PC-9 (cell line): ENCODE results near the gene DNAH12. TPM values are rescaled to one million over a fixed set of nuclear protein-coding genes. Genes with fewer than 3 reads are reported as not detected.

ENCODE experiments used
- BruUV-seq: library from RNA; stranded (reverse); fragments of 400-500 nt; replicated peaks from 2 replicates; lab custom pipeline; 2021; lab: Mats Ljungman, UMichigan
- CTCF ChIA-PET: fragments of 300-600 bp; sonication (Branson Sonifier 250); formaldehyde crosslinking; loops from one replicate; lab custom pipeline; 2022; ENCODE audit warnings: antibody characterized with exemption; lab: Charles Lee
- POLR2A ChIA-PET: fragments of 300-600 bp; sonication (Branson Sonifier 250); formaldehyde crosslinking; loops from one replicate; lab custom pipeline; 2022; ENCODE audit warnings: antibody characterized with exemption; ENCODE audit not compliant: unreplicated experiment; lab: Charles Lee
- DNase-seq, 2 experiments: peaks; one replicate each; pipeline versions ENCODE4 v3.0.0 to v3.0.0-alpha.2; 2015 to 2022; ENCODE audit warnings: mixed read lengths in 1 of 2
- H2AFZ ChIP-seq: fragments of 200-600 bp; sonication (generic); 2 replicates; pipeline ENCODE4 v1.8.1; 2017; ENCODE audit warnings: antibody characterized with exemption
- H3F3A ChIP-seq: fragments of 200-600 bp; sonication (generic); 2 replicates; pipeline ENCODE4 v1.8.1; 2017; ENCODE audit warnings: antibody characterized with exemption, mild to moderate bottlenecking, low read depth; ENCODE audit not compliant: insufficient read depth
- H3K27ac ChIP-seq: fragments of 200-600 bp; sonication (generic); 2 replicates; pipeline ENCODE4 v1.6.1; 2016; ENCODE audit warnings: mixed run types
- H3K27me3 ChIP-seq: fragments of 200-600 bp; sonication (generic); 2 replicates; pipeline ENCODE4 v1.6.1; 2016; ENCODE audit warnings: low read depth, mixed run types; ENCODE audit not compliant: insufficient read depth
- H3K36me3 ChIP-seq: fragments of 200-600 bp; sonication (generic); 2 replicates; pipeline ENCODE4 v1.6.1; 2016; ENCODE audit warnings: low read depth, mixed run types
- H3K4me1 ChIP-seq: fragments of 200-600 bp; sonication (generic); replicated peaks from 2 replicates; pipeline ENCODE4 v1.6.1; 2016; ENCODE audit warnings: mixed run types; ENCODE audit not compliant: insufficient read depth
- H3K4me2 ChIP-seq: fragments of 200-600 bp; sonication (generic); 2 replicates; pipeline ENCODE4 v1.6.1; 2017; ENCODE audit warnings: mixed run types
- H3K4me3 ChIP-seq: fragments of 200-600 bp; sonication (generic); 2 replicates; pipeline ENCODE4 v1.6.1; 2016; ENCODE audit warnings: mixed run types
- H3K79me2 ChIP-seq: fragments of 200-600 bp; sonication (generic); 2 replicates; pipeline ENCODE4 v1.6.1; 2017; ENCODE audit warnings: low read depth, mixed run types
- H3K9me2 ChIP-seq: fragments of 200-600 bp; sonication (generic); 2 replicates; pipeline ENCODE4 v1.8.1; 2017; ENCODE audit warnings: mild to moderate bottlenecking; ENCODE audit not compliant: insufficient read depth
- H3K9me3 ChIP-seq: fragments of 200-600 bp; sonication (generic); 2 replicates; pipeline ENCODE4 v1.8.1; 2016; ENCODE audit warnings: low read depth; ENCODE audit not compliant: insufficient read depth
- H4K20me1 ChIP-seq: fragments of 200-600 bp; sonication (generic); 2 replicates; pipeline ENCODE4 v1.8.1; 2017; ENCODE audit not compliant: insufficient read depth
- EZH2 ChIP-seq: fragments of 200-600 bp; sonication (generic); IDR thresholded peaks from 2 replicates; pipeline ENCODE4 v1.8.0; 2017; ENCODE audit warnings: antibody characterized with exemption, low read depth
- intact Hi-C: fragments of 100-400 bp; cut with micrococcal nuclease; formaldehyde crosslinking; loops from one replicate; pipeline ENCODE4 v1.10.0; 2022; ENCODE audit not compliant: unreplicated experiment
- total RNA-seq: library from RNA; stranded (reverse); gene quantifications from 2 replicates; pipeline ENCODE4 v1.2.3, GENCODE V29; 2021
- TF ChIP-seq, protein P1 (sequence below): fragments of 200-600 bp; sonication (generic); conservative IDR thresholded peaks from 2 replicates; pipeline ENCODE4 v1.6.1; 2017; ENCODE audit warnings: mixed run types, antibody characterized with exemption, mild to moderate bottlenecking, moderate library complexity

The DNAH12 gene
- total RNA-seq, 1 experiment from 2014 or later: 0.22 TPM

DNA sequence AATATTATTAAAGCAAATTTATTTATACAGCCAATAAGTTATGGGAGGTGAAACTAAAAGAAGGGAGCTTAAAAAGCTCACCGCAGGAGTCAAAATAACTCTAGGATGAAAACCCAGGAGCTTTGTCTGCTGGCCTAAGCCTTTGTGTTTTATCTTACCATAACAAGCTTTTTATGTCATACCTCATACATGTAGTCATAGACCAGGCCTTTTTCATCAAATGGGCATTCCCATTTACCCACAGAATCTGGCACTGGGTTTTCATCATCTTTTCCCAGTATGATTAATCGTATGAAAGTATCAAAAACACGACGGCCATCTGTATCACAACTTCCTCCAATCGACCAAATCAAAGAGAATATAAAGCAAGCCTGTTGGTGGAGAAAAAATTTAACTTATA lies 122.8 kb downstream of the DNAH12 start:
- Histone ChIP-seq H3K4me1 (no peaks in the 10 kb centered on the region), H3K79me2 (no peaks in the 10 kb centered on the region), H3K4me2 (no peak overlapping the region), H3K27ac (no peak overlapping the region), H3F3A (no peaks in the 10 kb centered on the region), H3K27me3 (no peaks in the 10 kb centered on the region), H3K4me3 (no peak overlapping the region), H3K9me3 (no peaks in the 10 kb centered on the region), H3K36me3 (no peaks in the 10 kb centered on the region), H4K20me1 (no peaks in the 10 kb centered on the region), H2AFZ (no peak overlapping the region), H3K9me2 (no peaks in the 10 kb centered on the region)
- DNase-seq: no peak
- ChIA-PET CTCF (no interaction called here), POLR2A (no interaction called here)
- intact Hi-C loops: no loop called here
- TF ChIP-seq EZH2: no peak
- TF ChIP-seq, protein P1, sequence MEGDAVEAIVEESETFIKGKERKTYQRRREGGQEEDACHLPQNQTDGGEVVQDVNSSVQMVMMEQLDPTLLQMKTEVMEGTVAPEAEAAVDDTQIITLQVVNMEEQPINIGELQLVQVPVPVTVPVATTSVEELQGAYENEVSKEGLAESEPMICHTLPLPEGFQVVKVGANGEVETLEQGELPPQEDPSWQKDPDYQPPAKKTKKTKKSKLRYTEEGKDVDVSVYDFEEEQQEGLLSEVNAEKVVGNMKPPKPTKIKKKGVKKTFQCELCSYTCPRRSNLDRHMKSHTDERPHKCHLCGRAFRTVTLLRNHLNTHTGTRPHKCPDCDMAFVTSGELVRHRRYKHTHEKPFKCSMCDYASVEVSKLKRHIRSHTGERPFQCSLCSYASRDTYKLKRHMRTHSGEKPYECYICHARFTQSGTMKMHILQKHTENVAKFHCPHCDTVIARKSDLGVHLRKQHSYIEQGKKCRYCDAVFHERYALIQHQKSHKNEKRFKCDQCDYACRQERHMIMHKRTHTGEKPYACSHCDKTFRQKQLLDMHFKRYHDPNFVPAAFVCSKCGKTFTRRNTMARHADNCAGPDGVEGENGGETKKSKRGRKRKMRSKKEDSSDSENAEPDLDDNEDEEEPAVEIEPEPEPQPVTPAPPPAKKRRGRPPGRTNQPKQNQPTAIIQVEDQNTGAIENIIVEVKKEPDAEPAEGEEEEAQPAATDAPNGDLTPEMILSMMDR: no peak
- BruUV-seq: no TSS peak

DNA sequence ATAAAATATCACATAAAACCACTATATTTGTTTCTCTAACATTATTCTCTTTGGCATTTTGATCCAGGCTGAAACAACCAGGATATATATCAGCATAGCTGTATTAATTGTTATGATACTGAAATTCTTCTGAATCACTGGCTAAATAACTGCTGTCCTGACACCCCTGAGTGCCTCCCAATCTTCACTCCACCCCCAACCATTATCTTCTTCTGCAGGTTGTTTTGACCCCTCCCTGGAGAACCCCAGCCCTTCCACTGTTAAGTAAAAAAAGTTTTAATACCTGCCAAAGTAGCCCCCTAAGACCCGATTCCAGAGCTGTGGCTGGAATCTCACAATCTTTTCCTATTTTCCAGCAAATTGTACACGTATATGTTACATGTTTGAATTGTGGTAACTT lies 124.1 kb downstream of the DNAH12 start:
- CTCF ChIA-PET: no interaction called here
- DNase-seq: no peak
- Histone ChIP-seq H3K27me3 (no peaks in the 10 kb centered on the region), H2AFZ (no peak overlapping the region), H3K4me3 (no peak overlapping the region), H3K9me2 (no peaks in the 10 kb centered on the region), H3K27ac (no peak overlapping the region), H3K79me2 (no peaks in the 10 kb centered on the region), H3K9me3 (no peaks in the 10 kb centered on the region), H3K4me1 (no peaks in the 10 kb centered on the region), H3K36me3 (no peaks in the 10 kb centered on the region), H4K20me1 (no peaks in the 10 kb centered on the region), H3K4me2 (no peak overlapping the region), H3F3A (no peaks in the 10 kb centered on the region)
- POLR2A ChIA-PET: interaction anchor here (0.7 kb wide), 1 partner anchor 253 kb away, joined by 4 read pairs; no protein-coding TSS in a partner anchor
- BruUV-seq: no TSS peak
- no peak for TF ChIP-seq EZH2
- TF ChIP-seq, protein P1: no peak
- intact Hi-C loops: no loop called here

DNA sequence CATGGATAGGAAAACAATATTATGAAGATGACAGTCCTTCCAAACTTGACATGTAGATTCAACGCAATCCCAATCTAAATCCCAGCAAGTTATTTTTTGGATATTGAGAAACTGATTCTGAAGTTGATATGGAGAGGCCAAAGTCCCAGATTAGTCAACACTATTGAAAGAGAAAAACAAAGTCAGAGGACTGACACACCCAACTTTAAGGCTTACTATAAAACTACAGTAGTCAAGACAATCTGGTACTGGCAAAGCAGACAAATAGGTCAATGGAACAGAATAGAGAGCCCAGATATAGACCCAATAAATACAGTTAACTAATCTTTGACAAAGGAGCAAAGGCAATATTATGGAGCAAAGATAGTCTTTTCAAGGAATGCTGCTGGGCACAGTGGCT lies 132.4 kb downstream of the DNAH12 start:
- DNase-seq: no peak
- Histone ChIP-seq H3K79me2 (no peaks in the 10 kb centered on the region), H3K4me1 (no peaks in the 10 kb centered on the region), H3K4me3 (no peak overlapping the region), H3K4me2 (no peak overlapping the region), H3K27me3 (no peaks in the 10 kb centered on the region), H3K9me2 (no peaks in the 10 kb centered on the region), H3K9me3 (no peaks in the 10 kb centered on the region; the same call in 1 of the 2 replicates), H3K27ac (no peak overlapping the region), H3K36me3 (no peaks in the 10 kb centered on the region), H2AFZ (no peak overlapping the region), H3F3A (no peaks in the 10 kb centered on the region), H4K20me1 (no peaks in the 10 kb centered on the region)
- POLR2A ChIA-PET: no interaction called here
- BruUV-seq: no TSS peak
- intact Hi-C loops: no loop called here
- TF ChIP-seq, protein P1: no peak
- TF ChIP-seq EZH2: no peak
- CTCF ChIA-PET: no interaction called here
